Measurements from ENCODE around the gene NKD2. TPM values are rescaled to one million over a fixed set of nuclear protein-coding genes. Genes with fewer than 3 reads are reported as not detected.

The NKD2 gene
- total RNA-seq, 1 experiment from 2014 or later: 20.4 TPM

- ATAC-seq (no peak), DNase-seq (ENCODE audit: low read depth, low spot score) (no peak)
- no peaks in the 10 kb centered on the region for H3K9me2 ChIP-seq (ENCODE audit: insufficient read depth)
- H3K9me3 ChIP-seq (ENCODE audit: control insufficient read depth in 1 of 2, insufficient read depth in 1 of 2, low read depth in 1 of 2, low read length in 2 of 2): no peaks in the 10 kb centered on the region
- H2AFZ ChIP-seq (ENCODE audit: low read depth, low read length, poor library complexity, severe bottlenecking): no peak overlapping the region
- no peak overlapping the region for H3K4me3 ChIP-seq (replicated peaks in 1 of 2; ENCODE audit: low read depth in 1 of 2, low read length in 2 of 2)
- ChIA-PET POLR2A (no interaction called here), RAD21 (ENCODE audit: low non-redundant PET in 1 of 2, low total read pairs in 2 of 2, uncharacterized antibody in 2 of 2, unreplicated experiment in 2 of 2) (no interaction called here), CTCF (no interaction called here)
- peaks cover 63% of the 10 kb centered on the region for H3K27me3 ChIP-seq (ENCODE audit: insufficient read depth, low read length)
- no peak for TF ChIP-seq RAD21 (IDR thresholded peaks at IDR 0.05; ENCODE audit: low read depth)
- no peak for TF ChIP-seq SRF (IDR thresholded peaks at IDR 0.05; ENCODE audit: low read depth)
- H3K36me3 ChIP-seq (ENCODE audit: control insufficient read depth in 1 of 2, insufficient read depth in 2 of 2, low read length in 2 of 2): no peaks in the 10 kb centered on the region
- H3K27ac ChIP-seq (ENCODE audit: low read depth, low read length): no peak overlapping the region
- no peaks in the 10 kb centered on the region for H3K79me2 ChIP-seq (ENCODE audit: insufficient read depth, low read length)
- no peaks in the 10 kb centered on the region for H4K20me1 ChIP-seq (ENCODE audit: insufficient read depth)
- intact Hi-C loops (cut with micrococcal nuclease): no loop called here
- H3K4me1 ChIP-seq (ENCODE audit: control insufficient read depth in 1 of 2, insufficient read depth in 2 of 2, low read length in 2 of 2): no peaks in the 10 kb centered on the region; a peak in 1 of 4 replicates
- no peak overlapping the region for H3K4me2 ChIP-seq (ENCODE audit: low read length)
- no peak overlapping the region for H3K9ac ChIP-seq (ENCODE audit: low read length)
- no TSS peak for BruUV-seq (replicated peaks)
Observed at GRCh38 chr5:968881-969280, 39.7 kb upstream of the NKD2 start.

GRCh38 chr5:969408-969839 is 39.2 kb upstream of the NKD2 start:
- CTCF ChIA-PET: no interaction called here
- H2AFZ ChIP-seq (ENCODE audit: low read depth, low read length, poor library complexity, severe bottlenecking): no peak overlapping the region
- no peak for TF ChIP-seq ZFX (IDR thresholded peaks at IDR 0.05)
- no peak for TF ChIP-seq ELF1 (IDR thresholded peaks at IDR 0.05; ENCODE audit: borderline replicate concordance, low read depth)
- TF ChIP-seq FOSL1 (IDR thresholded peaks at IDR 0.05; ENCODE audit: low read depth): no peak
- TF ChIP-seq ZNF274 (IDR thresholded peaks at IDR 0.05; ENCODE audit: low read depth, low read length): no peak
- TF ChIP-seq EGR1 (IDR thresholded peaks at IDR 0.05; ENCODE audit: low read depth): no peak
- no peak for TF ChIP-seq CTCF (IDR thresholded peaks at IDR 0.05 in 2 of 3, conservative IDR thresholded peaks at IDR 0.05 in 1 of 3; ENCODE audit: borderline replicate concordance in 1 of 3, insufficient read depth in 1 of 3, low read depth in 2 of 3, low read length in 2 of 3)
- TF ChIP-seq REST (IDR thresholded peaks at IDR 0.05; ENCODE audit: low read depth): no peak
- no peak for TF ChIP-seq CEBPB (IDR thresholded peaks at IDR 0.05; ENCODE audit: low read depth)
- no peak for TF ChIP-seq MAX (IDR thresholded peaks at IDR 0.05)
- TF ChIP-seq ATF3 (IDR thresholded peaks at IDR 0.05): no peak
- no peak for TF ChIP-seq SRF (IDR thresholded peaks at IDR 0.05; ENCODE audit: low read depth)
- TF ChIP-seq ZBTB33 (IDR thresholded peaks at IDR 0.05; ENCODE audit: extremely low read depth, insufficient replicate concordance, low read length): no peak
- no peak for TF ChIP-seq JUND (IDR thresholded peaks at IDR 0.05)
- H3K79me2 ChIP-seq (ENCODE audit: insufficient read depth, low read length): no peaks in the 10 kb centered on the region
- intact Hi-C loops (cut with micrococcal nuclease): no loop called here
- no peaks in the 10 kb centered on the region; a peak in 1 of 4 replicates for H3K4me1 ChIP-seq (ENCODE audit: control insufficient read depth in 1 of 2, insufficient read depth in 2 of 2, low read length in 2 of 2)
- peaks cover 63% of the 10 kb centered on the region for H3K27me3 ChIP-seq (ENCODE audit: insufficient read depth, low read length)
- H4K20me1 ChIP-seq (ENCODE audit: insufficient read depth): no peaks in the 10 kb centered on the region
- DNase-seq (ENCODE audit: low read depth, low spot score): no peak
- H3K27ac ChIP-seq (ENCODE audit: low read depth, low read length): no peak overlapping the region
- H3K4me2 ChIP-seq (ENCODE audit: low read length): no peak overlapping the region
- no peaks in the 10 kb centered on the region for H3K9me3 ChIP-seq (ENCODE audit: control insufficient read depth in 1 of 2, insufficient read depth in 1 of 2, low read depth in 1 of 2, low read length in 2 of 2)
- H3K36me3 ChIP-seq (ENCODE audit: control insufficient read depth in 1 of 2, insufficient read depth in 2 of 2, low read length in 2 of 2): no peaks in the 10 kb centered on the region
- RAD21 ChIA-PET (ENCODE audit: low non-redundant PET in 1 of 2, low total read pairs in 2 of 2, uncharacterized antibody in 2 of 2, unreplicated experiment in 2 of 2): no interaction called here
- ATAC-seq: no peak
- BruUV-seq (replicated peaks): no TSS peak
- POLR2A ChIA-PET: no interaction called here
- no peak overlapping the region for H3K4me3 ChIP-seq (replicated peaks in 1 of 2; ENCODE audit: low read depth in 1 of 2, low read length in 2 of 2)
- H3K9ac ChIP-seq (ENCODE audit: low read length): no peak overlapping the region
- H3K9me2 ChIP-seq (ENCODE audit: insufficient read depth): no peaks in the 10 kb centered on the region

Measured in HCT116 (cell line).